Lower leg skin (tissue), 4 donors: ENCODE data around the gene LEFTY2. TPM values are rescaled to one million over a fixed set of nuclear protein-coding genes. Genes with fewer than 3 reads are reported as not detected.

Experiments
- DNase-seq, 2 donors: peaks; one replicate each; pipeline ENCODE4 v3.0.0-alpha.2; 2019; ENCODE audit warnings: low spot score in 2 of 2
- H3K4me3 ChIP-seq: fragments of 200-600 bp; sonication (generic); 2 replicates; pipeline ENCODE4 v1.5.1; 2017; ENCODE audit warnings: mild to moderate bottlenecking, low read depth; ENCODE audit not compliant: poor library complexity, severe bottlenecking
- POLR2A ChIP-seq, 2 donors: fragments of 450-650 bp; IDR thresholded peaks; one replicate each; pipeline ENCODE4 v1.6.1; 2016 to 2017; ENCODE audit warnings: antibody characterized with exemption in 2 of 2, mild to moderate bottlenecking in 1 of 2, moderate library complexity in 1 of 2
- WGBS, 2 donors: methylation state at CpG; one replicate each; pipeline ENCODE4 v1.1.5; 2018; 5-methylcytosine and 5-hydroxymethylcytosine counted together
- intact Hi-C: fragments of 100-400 bp; cut with DNase I; formaldehyde crosslinking; loops from one replicate; pipeline ENCODE4 v1.15.0; 2023; ENCODE audit warnings: low total_unique reads
- total RNA-seq, 4 donors: library from RNA; depleted of rRNA; stranded (reverse); fragments of >200 nt; gene quantifications; one replicate each; pipeline ENCODE4 v1.1.0, GENCODE V29; 2016
- TF ChIP-seq, protein P1 (sequence below), 3 donors: fragments of 450-650 bp; IDR thresholded peaks; one replicate each; pipeline ENCODE4 v1.5.1; 2016; ENCODE audit warnings: antibody characterized with exemption in 3 of 3, mild to moderate bottlenecking in 3 of 3, moderate library complexity in 2 of 3

Gene LEFTY2, protein sequence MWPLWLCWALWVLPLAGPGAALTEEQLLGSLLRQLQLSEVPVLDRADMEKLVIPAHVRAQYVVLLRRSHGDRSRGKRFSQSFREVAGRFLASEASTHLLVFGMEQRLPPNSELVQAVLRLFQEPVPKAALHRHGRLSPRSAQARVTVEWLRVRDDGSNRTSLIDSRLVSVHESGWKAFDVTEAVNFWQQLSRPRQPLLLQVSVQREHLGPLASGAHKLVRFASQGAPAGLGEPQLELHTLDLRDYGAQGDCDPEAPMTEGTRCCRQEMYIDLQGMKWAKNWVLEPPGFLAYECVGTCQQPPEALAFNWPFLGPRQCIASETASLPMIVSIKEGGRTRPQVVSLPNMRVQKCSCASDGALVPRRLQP
- total RNA-seq: under 1 TPM in 2 of 4 donors, not detected in 2; 0.16 to 0.86 TPM

DNA sequence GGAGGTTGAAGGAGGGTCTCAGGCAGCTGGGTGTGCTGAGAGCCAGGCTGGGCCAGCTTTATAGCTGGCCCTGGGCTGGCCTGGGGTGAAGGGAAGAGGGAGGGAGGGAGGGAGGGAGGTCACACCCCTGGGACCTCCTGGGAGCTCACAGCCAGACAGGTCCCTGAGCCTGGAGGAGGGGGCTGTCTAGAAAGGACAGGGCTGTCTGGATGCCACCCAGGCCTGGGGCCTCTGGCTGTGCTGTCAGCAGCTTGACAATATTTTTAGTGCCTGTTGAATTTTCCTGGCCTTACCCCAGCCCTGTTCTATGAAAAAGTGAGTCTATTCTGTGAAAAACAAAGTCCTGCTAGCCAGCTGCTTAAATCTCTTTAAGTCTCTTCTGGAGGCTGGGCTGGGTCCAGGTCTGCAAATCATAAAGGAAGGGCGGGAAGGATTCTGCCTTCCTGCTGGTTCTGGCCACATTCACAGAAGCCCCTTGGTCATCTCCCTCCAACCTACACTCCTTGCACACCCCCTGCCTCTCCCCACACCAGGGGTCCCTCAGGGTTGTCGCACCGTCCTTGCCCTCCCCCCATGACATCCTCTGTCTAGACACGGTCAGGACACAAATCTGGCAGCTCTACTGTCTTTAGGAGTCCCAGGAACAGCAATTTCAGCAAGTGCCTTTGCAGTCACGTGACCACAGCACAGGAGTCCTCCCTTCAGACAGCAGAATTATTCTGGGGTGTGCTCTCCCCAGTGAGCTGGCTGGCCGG is at the start of gene LEFTY2:
TSS of gene LEFTY2 (minus strand) at position 34 of the 755 bp plus-strand sequence. CDS start 80 bp downstream, outside the sequence.
- WGBS, 2 donors: 46 to 66% methylated on average over 6 of the region's 6 CpGs
- no peak for DNase-seq
- no peak within 1 kb of the TSS for H3K4me3 ChIP-seq
- TF ChIP-seq, protein P1, sequence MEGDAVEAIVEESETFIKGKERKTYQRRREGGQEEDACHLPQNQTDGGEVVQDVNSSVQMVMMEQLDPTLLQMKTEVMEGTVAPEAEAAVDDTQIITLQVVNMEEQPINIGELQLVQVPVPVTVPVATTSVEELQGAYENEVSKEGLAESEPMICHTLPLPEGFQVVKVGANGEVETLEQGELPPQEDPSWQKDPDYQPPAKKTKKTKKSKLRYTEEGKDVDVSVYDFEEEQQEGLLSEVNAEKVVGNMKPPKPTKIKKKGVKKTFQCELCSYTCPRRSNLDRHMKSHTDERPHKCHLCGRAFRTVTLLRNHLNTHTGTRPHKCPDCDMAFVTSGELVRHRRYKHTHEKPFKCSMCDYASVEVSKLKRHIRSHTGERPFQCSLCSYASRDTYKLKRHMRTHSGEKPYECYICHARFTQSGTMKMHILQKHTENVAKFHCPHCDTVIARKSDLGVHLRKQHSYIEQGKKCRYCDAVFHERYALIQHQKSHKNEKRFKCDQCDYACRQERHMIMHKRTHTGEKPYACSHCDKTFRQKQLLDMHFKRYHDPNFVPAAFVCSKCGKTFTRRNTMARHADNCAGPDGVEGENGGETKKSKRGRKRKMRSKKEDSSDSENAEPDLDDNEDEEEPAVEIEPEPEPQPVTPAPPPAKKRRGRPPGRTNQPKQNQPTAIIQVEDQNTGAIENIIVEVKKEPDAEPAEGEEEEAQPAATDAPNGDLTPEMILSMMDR (IDR thresholded peaks at IDR 0.05): no peak
- no peak for TF ChIP-seq POLR2A (IDR thresholded peaks at IDR 0.05)
- intact Hi-C loops: no loop called here

DNA sequence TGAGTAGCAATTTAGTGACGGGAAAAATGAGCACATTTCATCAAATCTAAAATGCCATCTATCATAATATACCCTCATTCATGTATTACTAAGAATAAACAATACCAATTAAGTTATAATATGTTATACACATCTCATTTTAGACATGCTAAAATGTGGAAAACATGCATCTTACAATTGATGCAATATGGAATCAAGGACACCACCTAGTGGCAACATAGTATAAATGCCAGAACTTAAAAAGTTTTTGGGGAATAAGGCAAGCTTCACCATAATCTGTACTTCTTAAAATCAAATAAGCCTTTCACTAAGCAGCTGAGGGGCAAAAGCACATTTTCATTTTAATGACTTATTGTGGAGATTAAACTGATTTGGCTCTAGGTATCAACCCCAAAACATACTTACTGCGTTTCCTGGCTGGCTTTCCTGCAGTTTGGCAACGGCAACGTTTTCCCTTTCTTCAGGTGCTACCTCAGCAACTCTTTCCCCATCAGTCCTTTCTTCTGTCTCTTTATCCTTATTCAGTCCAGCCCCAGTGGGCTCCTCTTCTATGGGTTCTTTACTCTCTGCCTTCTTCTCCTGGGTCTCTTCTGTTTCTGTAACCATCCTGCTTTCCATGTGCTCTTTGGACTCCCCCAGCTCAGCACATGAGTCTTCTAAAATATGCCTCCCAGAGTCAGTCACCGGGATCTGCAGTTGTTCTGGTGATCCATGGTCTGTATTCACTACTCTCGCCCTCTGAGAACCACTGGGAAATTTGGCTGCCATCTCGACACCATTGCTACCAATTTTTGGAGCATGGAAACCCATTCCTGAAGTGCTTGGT is 46.7 kb upstream of the LEFTY2 start:
- intact Hi-C loops: no loop called here
- WGBS, 2 donors: 67 to 68% methylated on average over 7 of the region's 7 CpGs
- no peak for DNase-seq
- TF ChIP-seq, protein P1 (IDR thresholded peaks at IDR 0.05): no peak
- TF ChIP-seq POLR2A (IDR thresholded peaks at IDR 0.05): no peak
- no peak overlapping the region for H3K4me3 ChIP-seq

DNA sequence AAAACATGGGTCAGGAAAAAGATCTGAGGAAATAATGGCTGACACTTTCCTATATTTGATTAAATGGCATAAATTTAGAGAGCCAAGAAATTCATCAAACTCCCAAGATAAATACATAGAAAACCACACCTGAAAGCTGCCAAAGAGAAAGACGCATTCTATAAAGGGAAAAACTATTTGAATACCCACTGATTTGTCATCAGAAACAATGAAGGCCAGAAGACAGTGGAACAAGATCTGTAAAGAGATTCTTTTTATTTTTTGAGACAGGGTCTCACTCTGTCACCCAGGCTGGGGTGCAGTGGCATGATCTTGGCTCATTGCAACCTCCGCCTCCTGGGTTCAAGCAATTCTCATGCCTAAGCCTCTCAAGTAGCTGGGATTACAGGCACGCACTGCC is 40.7 kb upstream of the LEFTY2 start:
- TF ChIP-seq, protein P1 (IDR thresholded peaks at IDR 0.05): no peak
- no peak for TF ChIP-seq POLR2A (IDR thresholded peaks at IDR 0.05)
- no peak for DNase-seq
- intact Hi-C loops: no loop called here
- WGBS, 2 donors: 96 to 100% methylated on average over 3 of the region's 3 CpGs
- H3K4me3 ChIP-seq: no peak overlapping the region

DNA sequence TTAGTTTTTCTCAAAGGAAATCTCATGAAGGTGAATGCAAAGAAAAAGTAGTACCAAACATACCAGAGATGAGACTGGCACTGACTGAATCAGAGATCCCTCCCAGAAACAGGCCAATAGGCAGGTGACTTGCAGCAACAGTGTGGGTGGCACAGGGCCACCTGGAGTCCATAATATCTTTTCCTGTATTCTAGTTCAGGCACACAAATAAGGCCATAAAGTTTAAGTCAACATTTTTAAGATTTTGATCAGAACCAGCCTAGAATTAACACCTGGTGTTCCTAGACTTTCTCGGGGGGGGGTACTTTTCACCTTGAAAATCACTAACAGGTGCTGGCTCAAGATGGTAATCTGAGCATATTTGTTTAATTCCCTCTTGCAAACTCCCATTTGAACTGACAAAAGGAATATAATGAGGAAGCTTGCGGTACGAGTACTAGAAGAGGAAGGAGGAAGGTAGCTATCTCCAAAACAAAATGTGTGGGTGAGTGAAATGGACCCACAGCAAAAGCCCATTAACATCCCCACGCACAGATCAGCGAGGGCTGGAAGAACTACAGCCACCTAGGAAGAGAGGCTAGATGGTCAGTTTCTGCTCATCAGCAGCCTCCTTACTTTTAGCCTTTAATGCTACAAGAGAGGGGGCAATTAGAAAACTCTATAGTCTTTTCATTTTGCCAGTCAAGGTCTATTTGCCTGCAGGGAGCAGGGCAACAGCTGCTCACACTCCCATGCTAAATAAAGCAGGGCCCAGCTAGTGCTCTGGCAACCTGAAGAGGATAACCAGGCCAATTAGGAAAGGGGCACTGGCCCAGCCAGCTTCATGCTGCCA is 39.2 kb upstream of the LEFTY2 start:
- no peak overlapping the region for H3K4me3 ChIP-seq
- WGBS, 2 donors: 76 to 79% methylated on average over 5 of the region's 5 CpGs
- intact Hi-C loops: no loop called here
- TF ChIP-seq, protein P1 (IDR thresholded peaks at IDR 0.05): no peak
- no peak for TF ChIP-seq POLR2A (IDR thresholded peaks at IDR 0.05)
- no peak for DNase-seq

DNA sequence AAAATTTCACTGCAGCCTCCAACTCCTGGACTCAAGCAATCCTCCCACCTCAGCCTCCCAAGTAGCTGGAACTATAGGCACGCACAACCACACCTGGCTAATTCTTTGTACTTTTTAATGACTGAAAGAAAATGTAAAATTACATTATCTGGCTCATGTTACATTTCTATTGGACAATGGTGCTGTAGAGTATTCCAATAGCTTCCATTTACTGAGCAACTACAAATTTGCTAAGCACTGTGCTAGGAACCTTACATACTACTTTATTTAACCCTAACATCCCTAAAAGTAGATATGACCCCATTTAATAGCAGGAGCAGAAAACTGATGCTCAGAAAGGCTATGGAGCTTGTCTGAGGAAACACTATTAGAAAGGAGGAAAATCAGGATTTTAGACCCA is 38.4 kb upstream of the LEFTY2 start:
- 94 to 96% methylated on average over 1 of the region's 1 CpG for WGBS, 2 donors
- intact Hi-C loops: no loop called here
- TF ChIP-seq, protein P1 (IDR thresholded peaks at IDR 0.05): no peak
- no peak for TF ChIP-seq POLR2A (IDR thresholded peaks at IDR 0.05)
- H3K4me3 ChIP-seq: no peak overlapping the region
- DNase-seq: no peak
